ENCODE results near the gene SHROOM3.

SHROOM3 gene

DNA sequence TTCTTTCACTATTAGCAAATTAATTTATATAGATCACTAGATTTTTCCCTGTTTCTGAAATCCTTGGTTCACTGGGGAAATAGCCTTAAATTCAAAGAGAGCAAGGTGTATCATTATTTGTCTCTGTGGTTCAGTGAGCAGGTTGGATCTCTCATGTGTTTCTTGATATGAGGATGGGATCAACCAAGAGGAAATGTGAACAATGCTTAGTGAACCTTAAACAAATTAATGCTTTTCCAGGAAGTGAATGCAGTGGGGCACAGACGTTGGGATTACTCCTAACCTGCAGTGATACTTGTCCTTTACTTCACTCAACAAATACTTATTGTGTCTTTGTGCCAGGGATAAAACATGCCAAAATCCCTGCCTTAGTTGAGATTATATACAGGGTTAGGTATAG lies 193.2 kb downstream of the SHROOM3 start:
- no peak for DNase-seq

DNA sequence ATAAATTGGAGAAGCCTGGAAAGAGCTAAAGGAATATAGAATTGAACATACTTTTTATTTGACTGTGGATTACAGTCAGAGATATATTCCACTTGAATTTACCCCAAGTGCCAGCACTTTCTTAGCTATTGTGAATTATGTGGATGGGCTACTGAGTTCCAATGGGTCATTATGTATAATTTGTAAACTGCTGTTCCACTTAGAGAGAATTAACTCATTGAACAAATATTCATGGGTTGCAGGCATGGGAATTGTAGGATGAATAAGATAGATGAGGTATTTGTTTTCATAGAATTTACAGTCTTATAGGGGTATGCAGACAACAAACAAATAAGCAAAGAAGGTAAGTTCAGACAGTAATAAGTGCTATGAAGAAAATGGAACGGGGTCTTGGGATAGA lies 195.7 kb downstream of the SHROOM3 start:
- no peak for DNase-seq

DNA sequence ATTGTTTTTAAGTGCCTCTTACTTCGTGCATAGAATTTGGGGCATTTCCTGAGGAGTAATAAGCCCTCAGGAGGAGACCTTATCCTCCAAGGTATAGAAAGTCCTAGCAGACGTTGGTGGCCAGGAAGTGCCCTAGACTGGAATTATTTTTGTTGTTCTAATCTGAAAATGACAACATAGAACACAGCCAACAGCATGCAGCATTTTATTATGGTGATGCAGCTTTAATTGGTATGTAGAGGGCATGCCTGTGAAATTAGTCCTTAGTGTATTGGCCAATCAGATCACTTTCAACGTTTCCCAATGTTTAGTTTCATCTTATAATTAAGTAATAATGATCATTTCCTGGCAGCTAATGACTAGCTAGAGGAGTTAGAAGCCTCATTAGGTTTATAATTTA lies 199.2 kb downstream of the SHROOM3 start:
- DNase-seq: no peak

DNA sequence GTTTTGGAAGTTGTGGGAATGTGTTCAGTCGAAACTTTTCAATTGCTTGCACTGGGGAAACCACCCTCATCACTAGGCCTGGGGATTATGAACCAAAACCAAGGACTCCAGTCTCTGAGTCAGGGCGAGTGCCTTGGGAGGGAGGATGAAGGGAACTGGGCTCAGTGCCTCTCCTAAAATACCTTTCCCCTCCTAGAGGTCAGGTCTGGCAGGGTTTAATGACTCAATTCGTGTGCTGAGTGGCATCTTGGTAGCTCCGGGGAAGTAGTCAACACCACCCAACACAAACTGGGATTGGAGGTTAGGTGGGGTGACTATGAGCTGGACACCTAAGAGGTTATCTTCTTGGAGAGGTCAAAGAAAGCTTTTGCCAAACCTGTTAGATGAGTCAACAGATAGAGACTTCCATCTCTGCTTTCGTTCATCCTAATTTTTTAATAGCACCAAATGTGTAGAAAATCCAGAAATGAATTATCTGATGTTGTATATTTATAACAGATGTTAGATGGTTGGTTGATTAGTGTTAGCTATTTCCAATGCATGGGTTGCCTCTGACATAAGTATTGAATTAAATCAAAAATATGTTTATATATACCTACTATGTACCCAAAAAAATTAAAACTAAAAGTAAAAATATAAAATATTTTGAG lies 202.8 kb downstream of the SHROOM3 start:
- DNase-seq: no peak

DNA sequence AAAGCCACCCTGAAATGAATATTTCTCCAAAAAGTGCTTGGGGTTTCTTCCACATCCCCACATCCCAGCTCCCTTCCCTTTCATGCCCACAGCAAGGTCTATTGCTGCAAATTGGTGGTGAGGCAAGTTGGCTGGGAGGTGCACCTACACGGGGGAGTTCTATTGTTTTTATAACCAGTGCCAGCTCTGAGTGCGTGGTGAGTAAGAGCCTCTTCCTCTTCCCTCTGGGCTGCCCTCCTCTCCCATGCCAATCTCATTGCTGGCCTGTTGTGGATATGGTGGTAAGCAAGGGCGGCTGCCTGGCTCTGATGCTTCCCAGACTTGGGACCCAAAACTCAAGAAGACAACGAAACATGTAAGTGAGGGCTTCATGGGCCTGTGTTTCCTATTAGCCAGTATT lies 204.3 kb downstream of the SHROOM3 start:
- no peak for DNase-seq

DNA sequence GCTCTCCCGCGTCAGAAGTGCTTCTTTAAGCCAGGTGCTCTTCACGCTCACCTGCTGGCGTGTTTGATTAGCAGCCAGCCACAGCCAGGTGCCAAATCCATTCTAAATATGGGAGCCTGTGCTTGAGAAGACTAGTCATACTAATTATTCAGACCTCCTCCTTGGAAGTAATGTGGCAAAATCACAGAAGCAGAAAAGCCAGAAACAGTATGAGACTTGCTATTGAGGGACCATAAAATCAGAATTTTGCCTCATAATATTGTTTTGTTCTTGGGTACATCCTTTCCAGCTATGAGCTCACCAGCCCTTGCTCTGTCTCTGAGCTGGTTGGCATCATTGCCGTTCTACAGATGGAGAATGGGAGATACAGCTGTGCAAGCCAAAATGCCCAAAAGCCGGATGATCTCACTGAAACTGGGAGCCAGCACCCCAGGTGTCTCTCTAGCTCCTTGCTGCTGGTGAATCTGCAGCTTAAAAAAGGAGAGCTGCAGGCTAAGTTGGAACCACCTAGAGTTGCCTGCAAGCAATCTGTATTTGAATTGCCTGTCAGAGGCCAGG lies 205.4 kb downstream of the SHROOM3 start:
- no peak for DNase-seq

DNA sequence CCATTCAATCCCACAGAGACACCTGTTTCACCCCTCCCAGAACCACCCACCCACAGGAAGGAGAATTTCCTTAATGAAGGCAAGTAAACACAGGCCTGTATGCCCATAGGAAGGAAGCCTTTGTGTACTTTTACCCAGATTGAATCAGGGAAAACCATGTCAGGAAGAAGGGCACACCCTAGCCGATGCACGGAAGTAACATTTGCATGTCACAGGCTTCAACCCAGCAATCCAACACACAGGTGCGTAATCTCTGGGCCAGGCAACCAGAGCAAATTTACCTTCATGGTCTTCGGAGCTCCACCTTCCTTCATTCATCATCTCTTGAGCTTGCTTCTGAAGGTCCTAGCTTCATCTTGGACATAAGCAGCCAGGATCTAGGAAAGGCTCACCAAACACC lies 206.3 kb downstream of the SHROOM3 start:
- DNase-seq: no peak

DNA sequence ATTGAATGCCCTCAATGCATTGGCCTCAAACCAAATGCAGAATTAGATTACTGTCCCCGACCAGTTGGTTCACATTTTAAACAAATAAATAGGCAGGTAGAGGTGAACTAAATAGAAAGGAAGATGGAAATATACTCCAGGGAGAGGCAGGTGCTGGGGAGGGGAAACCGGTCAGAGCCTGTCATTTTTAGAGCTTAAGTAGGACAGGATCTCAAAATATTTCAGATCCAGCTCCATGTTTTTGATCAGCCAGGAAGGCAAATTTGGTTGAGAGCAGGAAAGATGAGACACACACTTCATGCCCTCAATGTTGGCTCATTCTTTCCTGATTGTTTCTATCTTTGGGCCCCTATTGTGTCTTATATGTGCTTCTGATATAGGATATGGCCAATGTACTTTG lies 206.7 kb downstream of the SHROOM3 start:
- DNase-seq: no peak

DNA sequence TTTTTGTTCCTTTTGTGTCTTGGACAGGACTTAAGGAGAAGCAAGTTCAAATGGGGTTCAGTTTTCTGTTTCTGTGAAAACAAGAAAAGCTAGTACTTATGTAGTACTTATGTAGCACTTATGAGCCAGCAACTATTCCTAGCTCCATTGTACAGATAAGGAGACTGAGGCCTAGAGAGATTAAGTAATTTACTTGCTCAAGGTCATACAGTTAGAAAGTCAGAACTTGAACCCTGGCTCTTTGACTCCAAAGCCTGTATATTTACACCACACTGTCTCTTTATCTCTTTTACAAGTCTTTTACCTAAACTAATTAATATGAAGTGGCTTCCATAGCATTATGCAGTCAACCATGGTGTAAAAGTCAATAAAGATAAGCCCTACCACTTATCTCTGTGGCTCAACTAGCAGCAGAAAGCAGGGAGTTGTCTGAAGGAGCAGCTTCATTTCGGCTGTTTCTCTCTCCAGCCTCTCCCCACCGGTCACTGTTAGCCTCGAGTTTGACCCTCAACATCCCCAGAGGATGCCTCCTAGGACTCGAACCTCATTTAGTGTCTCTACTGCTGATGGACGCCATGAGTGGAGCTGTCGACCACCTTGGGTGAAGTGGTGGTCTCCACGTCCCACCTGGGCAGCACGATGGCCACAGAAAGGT lies 209.9 kb downstream of the SHROOM3 start:
- no peak for DNase-seq

DNA sequence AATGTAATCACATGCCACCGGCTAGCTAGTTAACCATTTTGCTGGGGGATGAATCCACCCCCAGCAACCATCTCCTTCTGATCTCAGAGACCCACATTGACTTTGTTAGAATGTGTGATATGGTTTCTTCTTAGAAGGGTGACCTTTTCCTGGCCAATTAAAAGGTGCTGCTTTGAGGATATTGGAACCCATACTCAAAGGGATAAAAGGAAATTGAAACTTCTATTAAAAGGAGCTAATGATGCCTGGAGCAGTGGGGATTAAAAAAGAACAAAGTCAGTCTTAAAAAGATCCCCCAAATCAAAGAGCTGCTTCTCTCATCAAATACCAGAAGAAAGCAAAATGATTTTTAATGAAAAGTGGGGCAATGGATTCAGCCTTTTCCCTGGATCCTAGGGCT lies 214.1 kb downstream of the SHROOM3 start:
- no peak for DNase-seq

DNA sequence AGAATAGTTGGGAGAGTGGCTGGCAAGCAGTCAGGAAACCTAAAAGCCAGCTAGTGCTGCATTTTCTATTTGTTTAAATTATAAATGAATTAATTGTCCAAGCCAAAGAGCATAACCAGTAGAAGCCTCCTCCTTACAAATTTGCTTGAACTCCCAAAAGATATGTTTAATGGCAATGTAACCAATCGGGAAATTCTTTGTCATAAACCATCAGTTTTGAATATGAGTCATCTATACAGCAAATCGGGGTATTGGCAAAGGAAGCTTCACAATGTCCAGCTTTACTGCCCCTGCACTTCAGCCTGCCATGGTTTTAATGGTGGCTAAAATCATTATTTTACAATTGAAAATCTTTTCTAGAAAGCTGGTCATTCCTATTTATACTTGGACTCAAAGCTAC lies 216.6 kb downstream of the SHROOM3 start:
- DNase-seq: no peak

DNA sequence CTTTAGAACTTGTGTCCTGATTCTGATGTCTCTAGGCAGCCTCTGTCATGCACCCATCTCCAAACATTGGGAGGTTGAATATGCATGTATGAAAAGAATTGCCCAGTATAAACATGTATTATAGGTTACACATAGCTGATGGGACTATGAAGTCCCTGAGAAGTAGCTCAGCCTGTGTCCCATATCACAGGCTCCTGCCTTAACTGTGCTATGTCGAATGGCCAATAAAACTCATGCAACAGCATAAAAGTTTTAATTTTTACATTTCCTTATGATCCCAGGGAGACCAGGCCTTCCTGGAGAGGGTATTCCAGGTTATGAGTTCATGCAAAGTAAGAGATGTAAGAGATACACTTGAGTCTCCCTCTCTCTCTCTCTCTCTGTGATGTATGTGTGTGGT lies 217.4 kb downstream of the SHROOM3 start:
- no peak for DNase-seq

DNA sequence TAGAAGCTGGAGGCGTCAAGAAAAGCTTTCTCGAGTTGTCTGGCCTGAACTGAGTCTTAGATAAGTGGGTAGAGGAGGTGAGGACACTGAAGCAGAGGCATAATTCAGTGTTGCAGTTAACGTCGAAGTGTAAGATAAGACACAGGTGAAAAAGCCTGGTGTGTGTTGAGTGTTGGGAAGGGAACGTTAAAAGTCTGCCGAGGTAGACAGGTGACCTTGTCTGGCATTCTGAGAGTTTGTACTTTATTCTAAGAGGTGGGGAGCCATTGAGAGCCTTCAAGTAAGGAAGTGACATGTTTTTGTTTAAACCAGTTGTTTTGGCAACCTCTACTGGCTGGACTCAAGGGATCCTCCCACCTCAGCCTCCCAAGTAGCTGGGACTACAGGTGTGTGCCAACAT lies 219.1 kb downstream of the SHROOM3 start:
- no peak for DNase-seq

DNA sequence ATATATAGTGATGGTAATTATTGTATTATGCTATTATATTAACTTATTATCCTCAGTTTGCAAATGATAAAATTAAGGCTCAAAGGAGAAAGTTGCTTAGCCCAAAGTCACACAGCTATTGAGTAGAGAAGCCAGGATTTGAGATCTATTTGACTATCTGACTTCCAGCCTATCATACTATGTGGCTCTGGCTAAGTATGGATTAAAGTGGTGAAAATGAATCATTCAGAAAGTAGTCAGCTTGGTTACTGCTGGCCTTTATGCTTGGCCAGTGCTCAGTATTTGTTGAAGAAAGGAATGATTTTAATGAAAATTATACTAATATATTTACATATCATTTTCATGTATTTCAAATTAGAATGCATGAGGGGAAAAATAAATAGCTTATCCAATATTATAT lies 219.8 kb downstream of the SHROOM3 start:
- no peak for DNase-seq

DNA sequence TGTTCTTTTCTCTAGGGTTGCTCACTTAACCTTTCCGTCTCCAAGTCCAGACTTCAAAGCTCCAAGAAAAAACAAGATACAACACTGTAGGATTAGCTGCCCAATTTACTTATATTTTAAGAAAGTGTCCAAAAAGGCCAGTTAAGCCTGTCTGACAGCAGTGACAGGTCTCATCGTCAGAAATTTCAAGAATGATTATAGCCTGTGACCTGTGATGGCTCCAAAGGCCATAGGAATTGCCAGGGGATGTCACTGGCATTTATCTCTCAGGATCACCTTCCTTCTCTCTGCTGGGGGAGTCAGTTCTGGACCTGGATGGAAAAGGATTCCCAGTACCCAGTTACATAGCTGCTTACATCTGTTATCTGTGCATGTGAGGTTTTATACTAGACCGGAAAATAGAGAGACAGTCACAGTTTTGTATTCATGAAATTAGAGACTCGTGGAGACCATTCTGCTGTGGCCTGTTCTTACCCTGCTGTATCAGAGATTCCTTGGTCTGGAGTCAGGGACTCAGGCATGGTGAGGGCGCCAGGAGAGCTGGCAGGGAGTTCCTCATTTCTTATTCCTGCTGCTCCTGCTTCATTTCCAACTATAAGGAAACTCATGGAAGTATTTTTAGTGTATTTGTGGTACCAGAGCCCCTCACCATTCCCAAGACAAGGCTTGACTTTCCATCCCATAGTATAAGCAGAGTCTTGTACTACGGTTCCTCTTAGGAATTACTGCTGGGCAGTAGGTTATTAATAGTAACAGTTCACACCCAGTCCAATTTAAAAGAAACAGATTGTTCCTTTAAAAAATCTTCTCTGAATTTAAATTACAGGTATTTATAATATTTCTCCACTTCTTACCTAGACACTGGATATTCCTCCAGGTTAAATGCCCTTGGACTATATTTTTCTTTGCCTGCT lies 220.8 kb downstream of the SHROOM3 start:
- no peak for DNase-seq

DNA sequence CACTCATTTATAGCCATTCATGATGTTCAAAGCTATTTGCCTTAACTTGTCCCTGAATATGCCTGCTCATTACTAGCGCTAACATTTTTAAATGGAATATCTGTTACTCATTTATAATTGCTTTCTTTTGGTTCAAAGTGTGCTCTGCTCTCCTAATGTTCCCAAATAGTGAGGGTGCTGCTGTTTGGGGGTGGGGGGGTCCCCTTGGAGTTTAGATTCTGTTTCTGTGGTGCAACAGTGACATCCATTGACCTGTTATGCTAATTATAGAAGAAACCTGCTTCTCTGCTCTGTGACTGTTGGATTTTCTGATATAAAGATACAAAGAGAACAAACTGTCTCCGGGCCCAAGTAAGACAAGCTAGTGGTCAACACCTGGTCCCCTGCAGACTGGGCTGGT lies 222.4 kb downstream of the SHROOM3 start:
- DNase-seq: no peak

DNA sequence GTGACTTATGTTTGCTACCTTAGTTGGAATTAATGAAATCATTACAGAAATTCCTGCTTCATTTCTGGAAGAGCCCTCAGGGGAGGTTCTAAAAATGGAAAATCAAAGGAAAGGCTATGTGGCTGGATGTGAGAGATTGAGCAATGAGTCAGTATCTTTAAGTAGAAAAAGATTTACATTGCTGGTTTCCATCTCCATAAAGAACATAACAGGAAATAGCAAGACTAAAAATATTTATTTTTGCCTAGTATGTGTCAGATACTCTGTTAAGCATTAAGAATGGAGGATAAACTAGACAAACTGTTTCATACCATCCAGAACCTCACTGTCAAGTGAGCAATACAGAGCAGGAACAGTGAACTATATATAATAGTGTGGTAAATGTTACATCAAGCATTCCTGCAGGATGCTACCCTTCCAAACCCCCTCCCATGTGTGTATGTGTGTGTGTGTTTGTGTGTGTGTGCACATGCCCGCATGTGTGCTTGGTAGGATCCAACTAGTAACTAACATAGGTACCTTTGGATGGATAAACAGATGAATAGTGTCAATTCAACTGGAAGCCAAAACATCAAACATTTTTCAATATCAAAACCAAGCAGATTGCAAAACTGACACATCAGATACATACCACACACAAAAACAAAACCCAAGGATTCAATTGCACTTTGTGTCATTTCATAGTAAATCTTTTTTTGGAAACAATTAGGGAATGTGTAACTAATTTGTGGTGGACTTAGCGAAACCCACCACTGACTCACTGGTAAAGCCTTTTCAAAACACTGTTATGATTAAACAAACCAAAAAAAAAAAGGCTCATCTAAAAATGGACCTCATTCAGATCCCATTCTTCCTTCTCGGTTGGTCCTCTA lies 223.4 kb downstream of the SHROOM3 start:
- no peak for DNase-seq

DNA sequence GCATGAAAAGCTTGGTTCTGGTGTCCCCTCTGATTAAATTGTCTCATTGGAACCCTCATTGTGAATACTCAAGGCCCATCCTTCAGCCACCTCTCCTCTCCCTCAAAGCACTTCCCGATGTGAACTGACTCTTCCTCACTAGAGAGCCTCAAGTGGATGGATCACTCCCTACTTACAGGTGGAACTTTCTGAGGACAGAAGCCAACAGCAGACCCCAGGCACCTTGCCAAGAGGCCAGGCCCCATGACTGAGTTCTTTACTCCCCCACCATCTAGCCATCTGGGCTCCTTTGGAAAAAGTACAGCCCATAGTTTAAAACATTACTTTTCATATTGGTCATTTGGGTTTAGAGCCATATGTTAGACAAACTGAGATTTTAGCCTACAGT lies 224.1 kb downstream of the SHROOM3 start:
- no peak for DNase-seq

DNA sequence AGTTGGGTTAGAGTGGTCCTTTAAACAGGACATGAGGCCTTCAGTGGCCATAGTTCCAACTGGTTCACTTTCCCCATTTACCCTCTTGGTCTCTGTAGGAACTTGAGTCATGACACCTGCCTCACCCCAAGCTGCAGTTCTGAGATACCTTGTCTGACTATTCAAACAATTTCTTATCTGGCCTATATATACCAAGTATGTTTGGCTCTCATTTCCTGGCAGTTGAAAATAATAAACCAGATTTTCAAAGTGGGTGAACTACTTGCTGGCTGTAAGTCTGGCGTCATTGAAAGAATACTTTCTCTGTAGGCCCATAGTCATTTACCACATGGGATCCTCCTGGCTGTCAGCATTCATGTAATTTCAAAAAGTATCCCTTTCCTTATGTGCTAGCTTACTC lies 228.8 kb downstream of the SHROOM3 start:
- DNase-seq: no peak

DNA sequence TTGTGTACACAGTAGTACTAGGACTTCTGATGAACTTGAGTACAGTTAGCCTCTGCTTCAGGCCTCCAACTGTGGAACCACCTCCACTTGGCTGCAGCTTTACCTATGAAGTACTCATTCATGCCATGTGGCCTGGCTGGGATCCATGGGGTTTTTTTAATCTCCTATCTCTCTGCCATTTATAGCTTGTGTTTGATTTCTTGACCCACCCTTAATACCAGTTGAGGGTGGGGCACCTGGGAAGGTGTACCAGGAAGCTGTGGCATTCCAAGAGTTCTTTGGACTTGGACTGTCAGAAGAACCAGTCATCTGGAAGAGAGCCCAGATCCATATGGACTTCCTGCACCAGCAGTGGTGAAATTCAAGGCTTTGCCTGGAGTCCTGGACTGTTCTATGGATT lies 230.1 kb downstream of the SHROOM3 start:
- DNase-seq: no peak

DNA sequence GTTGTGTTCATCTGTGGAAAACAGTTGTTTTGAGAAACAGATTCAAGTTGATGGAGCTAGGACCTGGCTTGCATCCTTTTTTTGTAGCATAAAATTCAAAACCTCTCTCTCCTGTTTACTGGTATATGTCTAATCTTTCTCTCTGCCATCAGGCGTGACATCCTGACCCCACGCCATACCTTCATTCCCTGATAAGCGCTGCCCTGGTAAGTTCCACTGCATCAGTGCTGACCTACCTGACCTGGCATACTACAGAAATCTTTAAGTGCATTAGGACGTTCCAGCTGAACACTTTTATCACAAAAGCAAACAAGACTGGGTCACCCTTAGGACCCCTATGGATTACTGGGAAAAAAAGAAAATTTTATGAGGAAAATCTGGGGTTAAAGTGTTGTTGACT lies 230.7 kb downstream of the SHROOM3 start:
- DNase-seq: no peak

DNA sequence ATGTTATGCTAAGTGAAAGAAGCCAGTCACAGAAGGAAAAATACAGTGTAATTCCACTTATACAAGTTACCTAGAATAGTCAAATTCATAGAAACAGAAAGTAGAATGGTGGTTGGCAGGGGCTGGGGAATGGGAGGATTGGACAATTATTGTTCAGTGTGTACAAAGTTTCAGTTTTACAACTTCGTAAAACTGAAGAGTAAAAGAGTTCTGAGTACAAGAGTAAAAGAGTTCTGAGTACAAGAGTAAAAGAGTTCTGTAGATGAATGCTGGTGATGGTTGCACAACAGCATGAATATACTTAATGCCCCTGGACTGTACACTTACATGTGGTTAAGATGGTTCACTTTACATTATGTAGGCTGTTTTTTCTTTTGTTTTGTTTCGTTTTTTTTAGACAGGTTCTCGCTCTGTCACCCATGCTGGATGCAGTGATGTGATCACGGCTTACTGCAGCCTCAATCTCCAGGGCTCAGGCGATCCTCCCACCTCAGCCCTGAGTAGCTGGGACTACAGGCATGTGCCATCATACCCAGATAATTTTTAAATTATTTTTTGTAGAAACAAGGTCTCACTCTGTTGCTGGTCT lies 232.0 kb downstream of the SHROOM3 start:
- DNase-seq: peak; percentile 7
